Adrenal gland (tissue), 5 donors: ENCODE results near the gene ACAP3.

Source experiments
- CTCF ChIP-seq, 6 experiments: fragments of 450-650 bp in 4 of 6; fragments of 200-600 bp in 2 of 6; sonication (generic) in 1 of 6; IDR thresholded peaks; 1 replicate in 5 of 6; 2 replicates in 1 of 6; pipeline versions ENCODE4 v1.5.1 to v1.8.0; 2016 to 2021; ENCODE audit warnings: antibody characterized with exemption in 6 of 6, mild to moderate bottlenecking in 2 of 6, moderate library complexity in 1 of 6
- POLR2A ChIP-seq, 2 donors: fragments of 450-650 bp; IDR thresholded peaks; one replicate each; pipeline ENCODE4 v1.6.1; 2017; ENCODE audit warnings: antibody characterized with exemption in 2 of 2, mild to moderate bottlenecking in 2 of 2, moderate library complexity in 1 of 2
- donor health status: DM: no; HTN: no; CAD: no.

- TF ChIP-seq POLR2A (IDR thresholded peaks at IDR 0.05) (no peak), CTCF (IDR thresholded peaks at IDR 0.05) (no peak)
These were observed 38.2 kb upstream of the ACAP3 start for GRCh38 chr1:1345860-1346500.
